Spleen (tissue), 7 donors: ENCODE measurements around the gene MREG.

Source experiments
- CTCF ChIP-seq, 11 experiments: fragments of 200-600 bp in 7 of 11; fragments of 450-650 bp in 4 of 11; sonication (generic) in 4 of 11; IDR thresholded peaks in 8 of 11; conservative IDR thresholded peaks in 3 of 11; 1 replicate in 7 of 11; 2 replicates in 4 of 11; pipeline versions ENCODE4 v1.4.0 to v1.8.0; 2016 to 2021; ENCODE audit warnings: antibody characterized with exemption in 11 of 11, inconsistent platforms in 4 of 11, mild to moderate bottlenecking in 1 of 11
- POLR2AphosphoS5 ChIP-seq, 3 donors: sonication (generic); formaldehyde crosslinking; IDR thresholded peaks; one replicate each; pipeline ENCODE4 v1.5.1; 2017; ENCODE audit warnings: antibody characterized with exemption in 3 of 3
- donor health status: DM: no; HTN: no; CAD: no; lungs with moderate emphysema.
- donor health status: DM: no; HTN: no; CAD: no.
- donor health status: DM: no; HTN: no; CAD: no.

GRCh38 chr2:215969131-215969841 is 44.1 kb downstream of the MREG start:
- TF ChIP-seq POLR2AphosphoS5 (IDR thresholded peaks at IDR 0.05): no peak
- no peak for TF ChIP-seq CTCF (IDR thresholded peaks at IDR 0.05 in 8 of 11, conservative IDR thresholded peaks at IDR 0.05 in 3 of 11)
